NCI-H2196 (cell line): Measurements from ENCODE around the gene CHD9NB.
"Not testable (repeated sequence)": the region's sequence is repeated elsewhere in the genome, so short reads cannot be mapped to it uniquely, and the experiment has no call there.

Experiments used
- DNase-seq: peaks from one replicate; lab custom pipeline; 2025; ENCODE audit not compliant: unreplicated experiment; lab: John Stamatoyannopoulos, UW

The CHD9NB gene

DNA sequence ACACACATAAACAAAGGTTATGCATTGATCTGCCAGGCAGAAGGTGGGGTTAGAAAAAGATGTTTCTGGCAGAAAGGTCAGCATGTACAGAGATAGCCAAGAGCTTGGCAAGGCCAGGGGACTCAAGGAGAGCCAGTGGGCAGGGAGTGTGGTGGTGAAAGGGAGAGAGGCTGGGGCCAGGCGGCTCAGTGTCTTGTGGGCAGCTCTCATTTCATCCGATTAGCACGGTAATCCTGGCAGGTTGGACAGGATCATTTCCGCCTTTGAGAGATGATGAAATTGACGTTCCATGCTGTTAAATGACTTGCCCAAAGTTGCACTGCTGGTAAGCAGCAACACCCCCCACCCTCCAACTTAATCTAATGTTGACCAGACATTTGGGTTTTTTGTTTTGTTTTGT is 5.7 kb upstream of the CHD9NB start:
- DNase-seq = no peak

DNA sequence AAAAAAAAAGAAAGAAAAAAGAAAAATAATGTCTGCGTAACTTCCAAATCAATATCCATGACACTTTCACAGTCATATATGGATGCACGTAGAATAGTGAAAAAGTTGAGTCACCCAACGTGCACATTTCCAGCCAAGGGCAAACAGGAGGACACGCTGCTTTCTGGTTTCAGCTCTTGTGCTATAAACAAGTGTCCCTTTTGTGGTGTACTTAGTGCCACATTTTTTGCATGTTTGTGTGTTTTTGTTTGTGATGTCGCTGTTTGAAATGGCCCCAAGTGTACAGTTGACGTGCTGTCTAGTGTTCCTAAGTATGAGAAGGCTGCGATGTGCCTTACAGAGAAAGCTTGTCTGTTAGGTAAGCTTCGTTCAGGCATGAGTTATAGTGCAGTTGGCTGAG is 5.0 kb upstream of the CHD9NB start:
- no peak for DNase-seq

DNA sequence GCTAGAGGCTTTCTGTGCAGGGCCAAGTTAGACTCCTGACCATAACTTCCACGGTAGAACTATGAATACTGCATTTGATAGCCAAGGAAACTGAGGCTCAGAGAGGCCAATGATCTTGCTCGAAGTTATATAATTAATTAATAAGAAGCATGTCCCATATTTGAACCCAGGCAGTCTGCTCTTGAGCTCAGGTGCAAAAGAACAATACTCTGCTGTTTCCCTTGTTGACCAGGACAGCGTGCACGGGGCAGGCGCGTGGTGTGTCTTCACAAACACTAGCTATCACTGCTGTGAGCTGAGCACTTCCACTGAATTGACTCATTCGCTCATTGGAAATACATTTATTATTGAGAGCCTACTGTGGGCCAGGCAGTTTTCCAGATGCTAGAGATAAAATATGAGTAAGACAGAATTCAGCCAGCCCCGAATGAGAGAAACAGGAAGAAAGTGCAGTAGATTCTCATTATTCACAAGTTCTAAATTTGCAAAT is 3.7 kb upstream of the CHD9NB start:
- no peak for DNase-seq

DNA sequence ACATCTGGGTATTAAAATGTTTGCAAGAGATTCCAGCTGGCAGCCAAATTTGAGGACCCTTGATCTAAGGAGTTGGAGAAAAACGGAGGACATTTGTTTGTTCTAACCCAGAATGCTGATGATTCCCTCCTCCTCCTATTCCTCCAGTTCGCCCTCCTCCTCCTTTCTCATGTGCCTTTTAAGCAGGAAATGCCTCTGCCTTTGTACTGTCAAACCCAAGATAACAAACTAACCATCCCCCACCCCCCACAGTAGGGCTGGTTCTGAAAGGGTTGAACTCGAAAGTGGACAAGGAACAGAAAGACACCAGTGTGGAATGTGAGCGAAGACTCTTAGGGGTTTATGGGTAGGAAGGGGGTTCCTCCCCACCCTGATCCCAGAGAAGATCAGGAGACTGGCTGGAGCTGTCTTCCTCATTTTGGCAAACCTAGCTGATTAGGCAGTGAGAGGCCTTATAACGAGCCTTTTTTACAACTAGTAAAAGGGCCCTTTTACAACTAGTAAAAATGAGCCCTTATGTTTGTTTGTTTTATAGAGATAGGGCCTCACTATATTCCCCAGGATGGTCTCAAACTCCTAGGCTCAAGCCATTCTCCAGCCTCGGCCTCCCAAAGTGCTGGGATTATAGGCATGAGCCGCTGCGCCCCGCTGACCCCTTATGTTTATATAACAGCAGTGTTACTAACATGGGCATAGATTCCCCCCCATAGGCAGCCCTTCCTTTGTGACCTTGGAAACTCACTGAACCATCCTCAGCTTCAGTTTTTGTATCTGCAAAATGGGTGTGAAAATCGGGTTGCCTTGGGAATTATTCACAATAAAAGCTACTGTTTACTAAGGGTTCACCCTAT is 3.1 kb upstream of the CHD9NB start:
- DNase-seq = peak; percentile 5

DNA sequence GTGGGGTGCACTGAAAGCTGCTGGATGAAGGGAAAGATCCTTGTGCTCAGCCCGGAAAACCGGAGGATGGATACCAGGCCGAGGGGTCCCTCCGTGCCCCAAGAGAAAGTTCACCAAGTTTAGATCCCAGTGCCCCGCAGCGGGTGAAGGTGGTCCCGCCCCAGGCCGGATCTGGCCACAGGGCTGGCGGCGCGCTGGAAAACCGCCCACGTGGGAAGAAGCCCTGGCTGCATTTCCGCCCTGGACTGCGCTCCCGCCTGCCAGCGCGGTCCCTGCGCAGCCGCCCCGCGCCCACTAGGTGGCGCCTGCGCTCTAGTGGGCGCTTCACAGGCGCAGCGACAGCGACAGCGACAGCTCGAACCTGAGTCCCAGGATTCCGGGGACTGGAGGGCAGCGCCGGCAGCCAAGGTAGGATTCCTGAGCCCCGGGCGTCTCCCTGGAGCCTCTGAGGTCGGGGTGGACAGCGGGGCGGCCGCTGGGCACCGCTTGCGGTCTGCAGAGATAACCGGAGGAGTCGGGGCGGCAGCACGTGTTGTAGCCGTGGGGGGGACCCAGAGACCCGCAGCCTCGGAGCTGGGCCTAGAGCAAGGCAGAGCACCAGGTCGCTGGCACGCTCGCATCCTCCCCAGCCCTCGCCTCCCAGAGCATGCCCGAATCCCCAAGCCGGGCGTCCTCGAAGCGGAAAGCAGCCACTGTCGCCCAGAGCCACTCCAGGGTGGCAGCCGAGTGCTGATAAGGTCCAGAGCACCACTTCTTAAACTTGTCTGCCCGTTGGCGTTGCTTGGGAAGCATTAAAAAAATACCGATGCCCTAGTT is 2.2 kb upstream of the CHD9NB start, which contains the start of gene CHD9:
Gene CHD9 (plus strand): TSS at position 322 of the 816 bp plus-strand sequence. CDS start 101,099 bp downstream, outside the sequence.
- peak; percentile 83 for DNase-seq

DNA sequence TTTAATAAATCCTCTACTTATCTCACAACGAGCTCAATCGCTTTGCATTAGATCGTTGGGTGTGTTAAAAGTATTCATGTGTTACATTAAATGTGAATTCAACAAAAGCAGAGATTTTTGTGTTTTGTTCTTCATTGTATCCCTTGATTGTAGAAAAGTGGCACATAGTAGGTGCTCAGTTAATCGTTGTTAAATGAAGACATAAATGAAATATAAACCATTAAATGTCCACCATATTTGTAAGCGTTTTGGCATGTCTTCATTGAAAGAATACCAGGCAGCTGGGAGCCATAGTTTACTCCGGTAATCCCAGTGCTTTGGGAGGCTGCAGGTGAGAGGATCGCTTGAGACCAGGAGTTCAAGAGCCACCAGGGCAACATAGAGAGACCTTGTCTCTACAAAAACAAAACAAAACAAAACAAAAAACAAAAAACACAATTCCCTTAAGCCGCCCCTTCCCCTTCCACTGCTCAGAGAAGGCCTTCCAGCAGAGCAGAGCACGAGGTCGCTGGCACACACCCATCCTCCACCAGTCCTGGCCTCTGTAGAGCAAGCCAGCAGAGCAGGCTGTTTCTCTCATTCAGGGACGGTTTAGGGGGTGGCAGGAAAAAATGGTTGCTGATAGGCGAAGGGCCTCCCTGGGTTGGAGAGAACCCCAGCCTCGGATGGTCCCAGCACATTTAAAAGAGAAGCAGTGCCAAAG is 1.4 kb upstream of the CHD9NB start:
- DNase-seq = no peak

DNA sequence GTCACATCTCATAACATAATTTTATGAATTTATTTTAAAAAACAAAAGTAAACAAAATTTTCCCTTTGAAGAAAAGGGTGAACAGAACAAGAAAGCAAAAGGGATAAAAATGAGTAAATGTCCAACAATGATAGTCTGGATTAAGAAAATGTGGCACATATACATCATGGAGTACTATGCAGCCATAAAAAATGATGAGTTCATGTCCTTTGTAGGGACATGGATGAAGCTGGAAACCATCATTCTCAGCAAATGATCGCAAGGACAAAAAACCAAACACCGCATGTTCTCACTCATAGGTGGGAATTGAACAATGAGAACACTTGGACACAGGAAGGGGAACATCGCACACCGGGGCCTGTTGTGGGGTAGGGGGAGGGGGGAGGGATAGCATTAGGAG is 1.4 kb downstream of the CHD9NB start:
- DNase-seq = not testable (repeated sequence)

DNA sequence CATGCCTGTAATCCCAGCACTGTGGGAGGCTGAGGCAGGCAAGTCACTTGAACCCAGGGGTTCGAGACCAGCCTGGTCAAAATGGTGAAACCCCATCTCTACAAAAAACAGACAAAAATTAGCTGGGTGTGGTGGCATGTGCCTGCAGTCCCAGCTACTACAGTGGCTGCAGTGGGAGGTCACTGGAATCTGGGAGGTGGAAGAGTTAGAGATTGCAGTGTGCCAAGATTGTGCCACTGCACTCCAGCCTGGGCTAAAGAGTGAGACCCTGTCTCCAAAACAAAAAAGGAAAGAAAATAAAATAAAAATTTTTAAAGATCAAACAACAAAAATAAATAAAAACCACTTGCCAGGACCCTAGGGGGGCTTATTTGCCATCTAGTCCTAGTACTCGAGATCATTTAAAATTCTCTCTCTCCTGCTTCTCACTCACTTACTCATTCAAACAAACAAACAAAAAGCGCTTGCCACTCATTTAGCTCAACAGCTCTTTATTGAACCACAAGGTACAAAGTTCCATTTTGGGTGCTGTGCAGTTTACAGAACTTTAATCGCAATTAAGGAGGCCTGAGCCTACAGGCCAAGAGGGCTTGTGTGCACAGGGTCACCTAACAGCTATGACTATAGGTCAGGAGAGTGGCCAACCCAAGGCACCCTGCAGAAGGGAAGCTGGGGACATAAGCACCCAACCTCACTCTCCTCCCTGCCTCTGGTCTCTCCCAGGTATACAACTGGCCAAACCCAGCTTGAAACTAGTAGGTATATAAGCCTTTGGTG is 4.4 kb downstream of the CHD9NB start:
- no peak for DNase-seq

DNA sequence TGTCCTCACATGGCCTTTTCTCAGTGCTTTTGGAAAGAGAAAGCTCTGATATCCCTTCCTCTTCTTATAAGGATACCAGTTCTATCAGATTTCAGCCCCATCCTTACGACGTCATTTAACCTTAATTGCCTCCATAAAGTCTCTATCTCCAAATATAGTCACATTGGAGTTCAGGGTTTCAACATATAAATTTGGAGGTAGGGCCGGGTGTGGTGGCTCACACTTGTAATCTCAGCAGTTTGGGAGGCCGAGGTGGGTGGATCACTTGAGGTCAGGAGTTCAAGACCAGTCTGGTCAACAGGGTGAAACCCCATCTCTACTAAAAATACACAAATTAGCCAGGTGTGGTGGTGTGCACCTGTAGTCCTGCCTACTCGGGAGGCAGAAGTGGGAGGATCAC is 5.2 kb downstream of the CHD9NB start:
- not testable (repeated sequence) for DNase-seq

DNA sequence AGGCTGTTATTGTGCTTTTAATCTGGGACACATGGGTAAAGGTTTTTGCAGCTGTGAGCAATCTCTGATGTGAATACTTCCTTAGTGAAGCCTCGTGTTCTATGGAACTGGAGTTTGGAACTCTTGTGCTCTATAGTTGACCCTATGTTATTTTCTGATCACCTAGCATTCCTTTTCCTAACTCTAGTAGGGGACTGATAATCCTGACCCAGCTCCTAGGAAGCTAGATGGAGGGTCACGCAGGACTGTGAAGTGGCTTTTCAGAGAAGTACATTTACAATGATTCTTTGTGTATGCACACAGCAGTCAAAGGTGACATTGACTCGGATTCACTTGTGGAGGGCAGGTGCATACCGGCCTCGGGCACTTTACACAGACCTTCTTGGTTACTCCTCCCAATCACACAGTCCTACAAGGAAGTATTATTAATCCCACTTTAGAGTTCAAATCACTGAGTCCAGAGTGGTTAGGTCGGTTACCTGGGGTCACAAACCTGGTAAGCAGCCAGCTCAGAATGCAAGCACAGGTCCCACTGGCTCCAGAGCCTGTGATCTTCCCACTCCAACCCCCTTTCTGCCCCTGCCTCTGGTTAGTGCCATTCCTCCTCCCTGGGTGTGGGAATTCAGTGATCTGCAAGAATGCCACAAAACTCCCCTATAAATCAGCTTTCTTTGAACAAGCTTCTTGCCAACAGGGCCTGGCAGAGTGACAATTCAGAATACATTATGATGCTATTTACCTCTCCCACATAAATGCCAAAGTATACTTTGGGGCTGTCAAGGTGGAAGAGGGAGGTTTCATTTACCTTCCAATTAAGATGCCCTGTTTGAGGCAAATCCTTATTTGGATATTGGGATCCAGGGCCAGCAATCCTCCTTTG is 7.1 kb downstream of the CHD9NB start:
- DNase-seq = no peak

DNA sequence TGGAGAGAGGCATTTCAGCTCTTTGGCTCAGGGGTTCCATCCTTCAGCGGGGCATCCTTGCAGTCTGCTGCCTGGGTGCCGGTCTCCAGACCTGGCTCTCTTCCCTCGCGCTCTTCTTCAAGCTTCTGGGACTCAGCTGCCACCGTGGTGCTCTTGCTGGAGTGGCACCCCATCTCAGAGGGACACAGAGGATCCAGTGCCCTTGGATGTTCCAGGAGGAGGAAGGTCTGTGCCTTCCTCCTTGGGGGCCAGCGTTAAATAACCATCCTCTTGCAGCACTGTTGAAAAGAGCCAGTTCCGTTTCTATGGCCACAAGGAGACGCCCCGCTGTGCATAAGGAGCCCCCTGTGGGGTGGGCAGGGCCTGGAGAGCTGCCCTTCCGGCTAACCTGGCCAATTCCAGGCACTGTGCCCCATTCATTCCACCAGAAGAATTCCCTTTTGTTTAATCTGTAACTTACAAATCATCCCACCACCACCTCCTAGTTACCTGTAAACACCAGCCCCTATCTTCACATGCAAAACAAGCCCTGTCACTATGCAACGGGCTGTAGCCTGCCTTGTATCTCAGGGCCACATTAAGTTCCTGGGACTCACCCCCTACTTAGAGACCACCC is 8.6 kb downstream of the CHD9NB start:
- DNase-seq = no peak

DNA sequence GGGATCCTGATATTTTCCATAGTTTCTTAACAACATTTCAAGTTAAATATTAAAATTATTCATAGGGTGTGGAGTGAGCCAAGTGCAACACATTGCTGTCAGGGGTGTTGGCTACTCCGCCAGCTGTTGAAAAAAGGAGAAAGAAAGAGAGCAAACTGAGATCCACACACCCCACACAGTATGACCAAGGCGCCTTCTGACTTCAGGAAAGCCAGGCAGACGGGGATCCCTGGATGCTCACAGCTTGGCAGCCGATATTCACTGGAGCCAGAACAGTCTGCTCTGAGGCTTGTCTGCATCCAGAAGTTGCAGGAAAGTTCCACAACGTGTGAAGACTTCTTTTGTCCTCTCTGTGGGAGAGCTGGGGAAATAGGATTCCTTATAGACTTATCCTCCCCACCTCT is 9.3 kb downstream of the CHD9NB start:
- DNase-seq = no peak

DNA sequence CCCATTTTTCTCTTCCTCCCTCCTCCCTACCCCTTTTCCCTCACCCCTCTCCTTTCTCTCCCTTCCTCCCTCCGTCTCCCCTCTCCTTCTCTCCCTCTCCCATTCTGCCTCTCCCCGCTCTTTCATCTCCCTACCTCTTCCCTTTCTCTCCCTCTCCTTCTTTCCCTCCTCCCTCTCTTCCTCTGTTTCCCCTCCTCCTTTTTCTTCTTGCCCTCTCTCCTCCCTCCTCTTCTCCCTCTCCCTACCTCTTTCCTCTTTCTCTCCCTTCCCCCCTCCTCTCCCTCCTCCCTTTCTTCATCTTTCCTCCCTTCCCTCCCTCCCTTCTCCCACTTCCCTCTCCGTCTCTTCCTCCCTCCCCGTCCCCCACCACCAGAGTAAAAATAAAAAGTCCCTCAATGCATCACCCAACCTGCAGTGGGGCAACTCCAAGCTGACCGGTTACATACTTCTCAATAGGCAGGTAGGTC is 10.4 kb downstream of the CHD9NB start:
- no peak for DNase-seq

DNA sequence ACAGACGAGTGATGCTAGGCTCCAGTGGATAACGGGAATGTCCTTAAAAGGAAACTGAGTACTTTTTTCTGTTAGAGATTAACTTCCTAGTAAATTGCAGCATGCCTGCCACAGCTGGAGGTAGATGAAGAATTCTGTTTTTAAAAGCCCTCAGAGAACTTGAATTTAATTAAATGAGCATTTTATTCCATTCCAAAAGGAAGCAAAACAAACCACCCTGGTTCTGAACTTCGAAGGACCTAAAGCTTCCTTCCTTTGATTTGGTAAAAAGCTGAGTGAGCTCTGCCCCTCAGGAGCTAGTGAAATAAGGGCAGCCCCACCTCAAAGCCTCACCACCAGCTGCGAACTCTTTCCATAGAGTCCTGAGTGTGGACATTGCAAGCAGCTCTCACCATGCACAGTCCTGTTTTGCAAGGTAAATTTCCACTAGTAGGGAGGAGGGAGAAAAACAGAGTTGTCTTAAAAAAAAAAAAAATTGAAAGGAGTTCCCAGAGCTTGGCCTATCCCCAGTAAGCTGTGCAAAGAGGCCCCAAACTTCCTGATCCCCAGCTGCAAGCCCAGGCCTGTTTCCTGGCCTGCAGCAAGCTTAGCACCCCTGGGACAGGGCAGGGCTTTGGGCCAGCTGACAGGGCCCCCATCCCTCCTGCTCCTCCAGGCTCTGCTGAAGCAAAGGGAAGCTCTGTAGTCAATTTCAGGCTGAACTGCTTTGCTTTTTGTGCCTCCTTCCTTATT is 11.2 kb downstream of the CHD9NB start:
- DNase-seq = no peak

DNA sequence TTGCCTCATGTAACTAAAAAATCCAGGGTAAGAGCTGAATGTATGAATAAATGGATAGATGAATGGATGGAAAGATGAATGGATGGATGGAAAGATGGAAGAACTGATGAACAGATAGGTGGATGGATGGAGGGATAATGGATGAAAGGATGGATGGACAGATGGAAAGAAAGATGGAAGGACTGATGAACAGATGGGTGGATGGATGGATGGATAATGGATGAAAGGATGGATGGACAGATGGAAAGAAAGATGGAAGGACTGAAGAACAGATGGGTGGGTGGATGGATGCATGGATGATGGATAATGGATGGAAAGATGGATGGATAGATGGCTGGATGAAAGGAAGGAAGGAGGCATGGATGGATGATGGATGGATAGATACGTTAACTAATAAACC is 11.9 kb downstream of the CHD9NB start:
- DNase-seq = no peak

DNA sequence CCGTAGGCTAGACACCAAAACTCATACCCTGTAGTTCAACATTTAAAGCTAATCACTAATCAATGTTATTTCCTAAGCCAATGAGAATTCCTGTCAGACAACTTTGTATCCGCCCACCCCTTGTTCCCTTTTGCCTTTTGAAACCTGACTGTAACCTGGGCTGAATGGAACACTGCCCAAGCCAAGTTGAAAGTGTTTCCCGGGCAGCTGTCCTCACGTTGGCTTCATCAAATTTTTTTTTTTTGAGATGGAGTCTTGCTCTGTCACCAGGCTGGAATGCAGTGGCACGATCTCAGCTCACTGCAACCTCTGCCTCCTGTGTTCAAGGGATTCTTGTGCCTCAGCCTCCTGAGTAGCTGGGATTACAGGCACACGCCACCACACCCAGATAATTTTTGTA is 16.0 kb downstream of the CHD9NB start:
- not testable (repeated sequence) for DNase-seq

DNA sequence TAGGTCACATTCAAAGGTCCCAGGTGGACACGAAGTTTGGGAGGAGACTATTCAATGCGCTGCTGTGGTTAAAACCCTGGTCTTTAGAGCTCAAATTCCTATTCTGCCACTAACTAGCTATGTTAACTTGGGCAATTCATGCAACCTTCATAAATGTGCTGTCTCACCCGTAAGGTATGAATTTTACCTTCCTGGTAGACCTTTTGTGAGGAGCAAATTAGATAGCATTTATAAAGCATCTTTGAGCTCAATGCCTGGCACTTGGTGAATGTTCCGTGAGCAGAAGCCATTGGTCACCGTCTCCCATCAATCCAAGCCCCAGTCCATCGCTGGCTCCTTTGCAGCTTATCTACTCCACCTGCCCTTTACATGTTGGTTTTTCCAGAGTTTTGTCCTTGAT is 16.6 kb downstream of the CHD9NB start:
- no peak for DNase-seq

DNA sequence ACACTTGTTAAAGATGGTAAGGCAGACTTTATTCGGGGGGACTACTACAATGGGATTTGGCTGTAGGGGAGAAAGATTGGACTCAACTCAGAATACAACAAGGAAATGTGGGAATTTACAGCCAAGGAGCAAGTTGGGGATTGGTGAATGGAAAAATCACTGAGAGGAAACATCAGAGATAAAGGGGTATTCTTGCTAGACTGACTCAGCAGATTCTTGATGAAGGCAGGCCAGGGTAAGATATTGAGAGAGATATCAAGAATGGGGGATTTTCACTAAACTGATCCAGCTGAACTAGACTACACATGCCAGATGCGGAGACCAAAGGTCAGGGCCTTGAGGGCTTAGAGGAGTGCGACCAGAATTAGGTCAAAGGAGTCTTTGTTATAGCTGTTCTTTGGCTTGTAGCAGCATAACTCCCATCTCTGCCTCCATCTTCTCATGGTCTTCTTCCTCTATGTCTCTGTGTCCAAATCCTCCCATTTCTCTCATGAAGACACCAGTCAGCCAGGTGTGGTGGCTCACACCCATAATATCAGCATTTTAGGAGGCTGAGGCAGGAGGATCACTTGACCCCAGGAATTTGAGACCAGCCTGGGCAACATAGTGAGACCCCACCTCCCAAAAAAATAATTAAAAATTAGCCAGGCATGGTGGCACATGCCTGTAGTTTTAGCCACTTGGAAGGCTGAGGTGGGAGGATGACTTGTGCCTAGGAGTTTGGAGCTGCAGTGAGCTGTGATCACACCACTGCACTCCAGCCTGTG is 17.3 kb downstream of the CHD9NB start:
- DNase-seq = no peak
